K562 (cell line): ENCODE measurements around the gene FOXO3. TPM values are rescaled to one million over a fixed set of nuclear protein-coding genes. Genes with fewer than 3 reads are reported as not detected.

ENCODE experiments used
- ATAC-seq: fragments of 200-7000 bp; cut with Tn5 transposase; 3 replicates; pipeline ENCODE4 v1.9.1; 2020; ENCODE audit warnings: moderate library complexity
- BruUV-seq: library from RNA; stranded (reverse); fragments of 400-500 nt; replicated peaks from 2 replicates; lab custom pipeline; 2021; lab: Mats Ljungman, UMichigan
- CTCF ChIA-PET: fragments of 300-600 bp; formaldehyde crosslinking; extraction: SDS; loops from one replicate; lab custom pipeline; 2021; ENCODE audit warnings: low intra/inter-chr PET ratio; lab: Yijun Ruan, JAX
- POLR2A ChIA-PET: fragments of 300-600, 350-650 bp; sonication (Branson Sonifier 250); formaldehyde crosslinking; extraction: SDS; loops from one replicate; lab custom pipeline; 2021; ENCODE audit warnings: antibody characterized with exemption, inconsistent platforms; lab: Yijun Ruan, JAX
- DNase-seq, 4 experiments: peaks; one replicate each; pipeline versions ENCODE4 v3.0.0 to v3.0.0-alpha.2; 2011 to 2018; ENCODE audit warnings: low spot score in 3 of 4, mixed read lengths in 3 of 4; ENCODE audit errors: extremely low read depth in 1 of 4
- FAIRE-seq: peaks from 2 replicates; lab custom pipeline; 2011; peaks lifted over from hg19 to GRCh38; lab: Jason Lieb, UNC
- H2AFZ ChIP-seq: 2 replicates; pipeline ENCODE4 v1.6.0; 2011; ENCODE audit warnings: low read depth, low read length, control low read depth, inconsistent platforms
- H3K27ac ChIP-seq: fragments of 200-600 bp; 3 replicates; pipeline ENCODE4 v1.8.0; 2011; ENCODE audit warnings: low read depth, mild to moderate bottlenecking, control low read depth, inconsistent platforms, low read length, moderate library complexity, mixed read lengths; ENCODE audit errors: extremely low read depth
- H3K27me3 ChIP-seq, 2 experiments: fragments of 300-600 bp in 1 of 2; 2 replicates in 1 of 2; 3 replicates in 1 of 2; pipeline versions ENCODE4 v1.6.0 to v1.8.0; 2011; ENCODE audit warnings: inconsistent platforms in 2 of 2, low read length in 2 of 2, mild to moderate bottlenecking in 1 of 2, mixed read lengths in 1 of 2, moderate library complexity in 1 of 2; ENCODE audit not compliant: control insufficient read depth in 2 of 2, insufficient read depth in 2 of 2
- H3K36me3 ChIP-seq: fragments of 300-600 bp; 3 replicates; pipeline ENCODE4 v1.8.0; 2011; ENCODE audit warnings: mild to moderate bottlenecking, low read length, inconsistent platforms; ENCODE audit not compliant: control insufficient read depth, insufficient read depth
- H3K4me1 ChIP-seq, 2 experiments: fragments of 200-600 bp in 1 of 2; replicated peaks in 1 of 2; 2 replicates in 1 of 2; 3 replicates in 1 of 2; pipeline versions ENCODE4 v1.5.1 to v1.8.0; 2011; ENCODE audit warnings: inconsistent platforms in 2 of 2, low read length in 2 of 2, mild to moderate bottlenecking in 1 of 2, mixed read lengths in 1 of 2, moderate library complexity in 1 of 2; ENCODE audit not compliant: control insufficient read depth in 2 of 2, insufficient read depth in 2 of 2
- H3K4me2 ChIP-seq: 2 replicates; pipeline ENCODE4 v1.6.1; 2011; ENCODE audit warnings: low read length, control low read depth, inconsistent platforms, mixed read lengths; ENCODE audit not compliant: insufficient read depth
- H3K4me3 ChIP-seq: fragments of 200-600 bp; sonication (generic), shearing (Covaris generic); 2 replicates; pipeline ENCODE4 v1.5.1; 2016; ENCODE audit warnings: control low read depth, inconsistent platforms
- H3K79me2 ChIP-seq: fragments of 200-600 bp; 3 replicates; pipeline ENCODE4 v1.8.0; 2011; ENCODE audit warnings: low read length, inconsistent platforms; ENCODE audit not compliant: control insufficient read depth, insufficient read depth
- H3K9ac ChIP-seq, 2 experiments: 2 replicates each; pipeline versions ENCODE4 v1.6.0 to v1.6.1; 2011; ENCODE audit warnings: low read depth in 2 of 2, low read length in 2 of 2, control low read depth in 1 of 2, inconsistent platforms in 1 of 2, mild to moderate bottlenecking in 1 of 2, mixed read lengths in 1 of 2; ENCODE audit not compliant: insufficient read depth in 1 of 2
- H3K9me1 ChIP-seq: one replicate; pipeline ENCODE4 v1.6.0; 2011; ENCODE audit warnings: inconsistent platforms, mild to moderate bottlenecking, low read length, moderate library complexity; ENCODE audit not compliant: control insufficient read depth, insufficient read depth
- H3K9me3 ChIP-seq: replicated peaks from 2 replicates; pipeline ENCODE4 v1.5.1; 2011; ENCODE audit warnings: low read depth, low read length, inconsistent platforms; ENCODE audit not compliant: control insufficient read depth, insufficient read depth
- H4K20me1 ChIP-seq: replicated peaks from 2 replicates; pipeline ENCODE4 v1.6.1; 2011; ENCODE audit warnings: low read length, inconsistent platforms, mixed read lengths; ENCODE audit not compliant: control insufficient read depth, insufficient read depth
- ASH1L ChIP-seq: fragments of 450-650 bp; IDR thresholded peaks from 2 replicates; pipeline ENCODE4 v1.6.1; 2018; ENCODE audit warnings: borderline replicate concordance, mild to moderate bottlenecking, low read depth; ENCODE audit not compliant: partially characterized antibody
- BRF1 ChIP-seq: IDR thresholded peaks from 3 replicates; pipeline ENCODE4 v1.6.1; 2011; ENCODE audit warnings: borderline replicate concordance, mild to moderate bottlenecking; ENCODE audit not compliant: insufficient read length; ENCODE audit errors: extremely low read depth
- CHCHD3 ChIP-seq: fragments of 250-450 bp; sonication (Bioruptor Pico); IDR thresholded peaks from 2 replicates; pipeline ENCODE4 v2.1.2; 2022; ENCODE audit warnings: mild to moderate bottlenecking
- DEAF1 ChIP-seq: fragments of 450-650 bp; formaldehyde crosslinking; IDR thresholded peaks from 2 replicates; pipeline ENCODE4 v1.4.0; 2020; ENCODE audit warnings: mild to moderate bottlenecking, moderate library complexity
- DPF2 ChIP-seq: fragments of 450-650 bp; IDR thresholded peaks from 2 replicates; pipeline ENCODE4 v1.6.1; 2016
- EHMT2 ChIP-seq: fragments of 450-650 bp; IDR thresholded peaks from 2 replicates; pipeline ENCODE4 v1.6.1; 2018; ENCODE audit warnings: antibody characterized with exemption
- GABPA ChIP-seq: fragments of 200-800 bp; sonication (Bioruptor generic); conservative IDR thresholded peaks from 2 replicates; pipeline ENCODE4 v1.6.1; 2016; ENCODE audit warnings: low read depth, missing genetic modification characterization, missing compliant biosample characterization
- HMG20B ChIP-seq: fragments of 250-450 bp; sonication (Bioruptor Pico); IDR thresholded peaks from 2 replicates; pipeline ENCODE4 v1.5.0; 2021; ENCODE audit warnings: mild to moderate bottlenecking
- HNRNPK ChIP-seq: fragments of 200-400 bp; formaldehyde crosslinking; IDR thresholded peaks from one replicate; pipeline ENCODE4 v1.6.1; 2018; ENCODE audit warnings: mild to moderate bottlenecking, low read depth, low read length; ENCODE audit not compliant: poor library complexity, severe bottlenecking
- NFIC ChIP-seq: fragments of 450-650 bp; IDR thresholded peaks from 2 replicates; pipeline ENCODE4 v1.6.1; 2017; ENCODE audit warnings: mild to moderate bottlenecking, inconsistent platforms
- PCBP2 ChIP-seq: fragments of 200-400 bp; formaldehyde crosslinking; IDR thresholded peaks from 2 replicates; pipeline ENCODE4 v1.6.1; 2018; ENCODE audit warnings: low read length, low read depth, mild to moderate bottlenecking, moderate library complexity; ENCODE audit not compliant: poor library complexity, severe bottlenecking
- SMARCC2 ChIP-seq: fragments of 450-650 bp; IDR thresholded peaks from 2 replicates; pipeline ENCODE4 v1.6.1; 2017; ENCODE audit warnings: antibody characterized with exemption, moderate library complexity, mild to moderate bottlenecking, low read depth
- SMARCE1 ChIP-seq: fragments of 450-650 bp; IDR thresholded peaks from 2 replicates; pipeline ENCODE4 v1.7.1; 2016; ENCODE audit warnings: mild to moderate bottlenecking
- TCFL5 ChIP-seq: fragments of 250-450 bp; sonication (Bioruptor Pico); conservative IDR thresholded peaks from 2 replicates; pipeline ENCODE4 v1.6.1; 2021; ENCODE audit warnings: mild to moderate bottlenecking, moderate library complexity, matching md5 sums
- YBX1 ChIP-seq: fragments of 450-650 bp; IDR thresholded peaks from 2 replicates; pipeline ENCODE4 v1.7.1; 2016; ENCODE audit warnings: mild to moderate bottlenecking
- ZNF212 ChIP-seq: fragments of 450-650 bp; formaldehyde crosslinking; IDR thresholded peaks from 2 replicates; pipeline ENCODE4 v1.4.0; 2020; ENCODE audit warnings: mild to moderate bottlenecking
- ZSCAN29 ChIP-seq: fragments of 450-650 bp; IDR thresholded peaks from 2 replicates; pipeline ENCODE4 v1.6.1; 2017
- WGBS: fragments of 100-300 bp; shearing (Covaris generic); methylation state at CpG from one replicate; pipeline ENCODE4 v1.1.6; 2016; ENCODE audit warnings: low coverage, mixed read lengths; ENCODE audit not compliant: insufficient coverage; ENCODE audit errors: missing lambda C conversion rate; 5-methylcytosine and 5-hydroxymethylcytosine counted together
- in situ Hi-C: fragments of 300-500 bp; cut with MboI; formaldehyde crosslinking; loops from 4 replicates; pipeline ENCODE4 v1.15.0; 2018; ENCODE audit warnings: inconsistent platforms, mixed read lengths
- intact Hi-C: fragments of 100-400 bp; cut with micrococcal nuclease; formaldehyde crosslinking; loops from 2 replicates; pipeline ENCODE4 v1.14.2; 2022
- polyA plus RNA-seq, 8 experiments: library from polyadenylated mRNA; depleted of rRNA in 4 of 8; stranded (reverse) in 5 of 8; unstranded in 3 of 8; fragments of >200 nt; fragmentation: Nextera tagmentation in 2 of 8; fragmentation: Illumina TruSeq in 1 of 8; extraction: Ambion mirVana in 2 of 8; extraction: Trizol in 1 of 8; gene quantifications; 2 replicates each; pipeline versions ENCODE4 v1.2.1 to v1.2.3, GENCODE V29; 2011 to 2014; ENCODE audit warnings: inconsistent platforms in 1 of 8, missing spikeins in 1 of 8
- total RNA-seq, 7 experiments: library from RNA; depleted of rRNA in 6 of 7; stranded (reverse); fragments of >200 nt in 6 of 7; fragmentation: Illumina TruSeq in 2 of 7; extraction: Trizol in 2 of 7; gene quantifications; 2 replicates each; pipeline versions ENCODE4 v1.2.1 to v1.2.3, GENCODE V29; 2011 to 2021; ENCODE audit warnings: low replicate concordance in 1 of 7
- TF ChIP-seq, protein P1 (sequence below): fragments of 450-650 bp; formaldehyde crosslinking; conservative IDR thresholded peaks from 2 replicates; pipeline ENCODE4 v1.4.0; 2022; ENCODE audit warnings: mild to moderate bottlenecking, missing genetic modification characterization
- TF ChIP-seq, protein P2 (sequence below): fragments of 450-650 bp; IDR thresholded peaks from 2 replicates; pipeline ENCODE4 v1.6.1; 2016; ENCODE audit warnings: low read depth, mild to moderate bottlenecking, moderate library complexity

The FOXO3 gene
- total and polyA plus RNA-seq, 9 of the 15 experiments (the other 6 are each of a cell fraction or from before 2014, with no cell fraction given), result 3.0 to 14.6 (median 6.0) TPM

DNA sequence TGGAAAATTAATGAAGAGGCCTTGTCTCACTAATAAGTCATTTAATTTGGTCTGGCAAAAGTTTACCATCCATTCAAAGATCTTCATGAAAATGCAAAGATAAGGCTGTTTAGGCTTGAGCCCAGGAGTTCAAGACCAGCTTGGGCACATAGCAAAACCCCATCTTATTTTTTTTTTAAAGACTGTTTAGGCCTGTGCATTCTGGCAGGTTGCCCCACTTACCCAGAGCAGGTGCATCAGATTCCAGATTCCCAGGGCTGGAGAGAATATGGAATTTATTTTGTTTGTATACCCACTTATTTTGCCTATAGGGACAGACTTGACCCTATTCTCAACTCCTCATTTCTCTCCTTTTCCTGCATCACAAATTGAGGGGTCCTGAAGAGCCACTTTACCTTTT is 5.7 kb downstream of the FOXO3 start:
- Histone ChIP-seq H3K4me1 (peaks cover 14 to 35% of the 10 kb centered on the region in 2 experiments), H3K79me2 (peaks cover 36% of the 10 kb centered on the region)

GRCh38 chr6:108568101-108568500 is 7.4 kb downstream of the FOXO3 start:
- in situ Hi-C loops (no loop called here), intact Hi-C loops (no loop called here)
- ChIA-PET POLR2A (interaction anchor here (0.8 to 1.8 kb wide), 4 partner anchors 7 to 490 kb away, joined by 3 to 7 read pairs (median 6); no protein-coding TSS in a partner anchor), CTCF (no interaction called here)
- Histone ChIP-seq H3K27me3 (no peaks in the 10 kb centered on the region), H3K27ac (no peak overlapping the region), H3K4me2 (no peak overlapping the region), H4K20me1 (peaks cover 22% of the 10 kb centered on the region), H2AFZ (no peak overlapping the region), H3K9ac (no peak overlapping the region), H3K4me3 (no peak overlapping the region), H3K79me2 (peaks cover 21% of the 10 kb centered on the region; the same call in 2 of the 3 replicates), H3K4me1 (peaks cover 0 to 20% of the 10 kb centered on the region in 2 experiments; a peak in 3 of 5 replicates), H3K36me3 (peaks cover 36% of the 10 kb centered on the region; the same call in 2 of the 3 replicates), H3K9me3 (no peaks in the 10 kb centered on the region), H3K9me1 (no peaks in the 10 kb centered on the region)
- DNase-seq, result no peak
- no peak for FAIRE-seq
- no TSS peak for BruUV-seq
- 93% methylated on average over 4 of the region's 5 CpGs for WGBS
- no peak for ATAC-seq
- TF ChIP-seq, protein P1, sequence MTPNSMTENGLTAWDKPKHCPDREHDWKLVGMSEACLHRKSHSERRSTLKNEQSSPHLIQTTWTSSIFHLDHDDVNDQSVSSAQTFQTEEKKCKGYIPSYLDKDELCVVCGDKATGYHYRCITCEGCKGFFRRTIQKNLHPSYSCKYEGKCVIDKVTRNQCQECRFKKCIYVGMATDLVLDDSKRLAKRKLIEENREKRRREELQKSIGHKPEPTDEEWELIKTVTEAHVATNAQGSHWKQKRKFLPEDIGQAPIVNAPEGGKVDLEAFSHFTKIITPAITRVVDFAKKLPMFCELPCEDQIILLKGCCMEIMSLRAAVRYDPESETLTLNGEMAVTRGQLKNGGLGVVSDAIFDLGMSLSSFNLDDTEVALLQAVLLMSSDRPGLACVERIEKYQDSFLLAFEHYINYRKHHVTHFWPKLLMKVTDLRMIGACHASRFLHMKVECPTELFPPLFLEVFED, result no peak
- TF ChIP-seq DEAF1 (CRISPR knock-in tag) (no peak), ZSCAN29 (no peak), EHMT2 (no peak), ZNF212 (CRISPR knock-in tag) (no peak), DPF2 (no peak), PCBP2 (no peak), HNRNPK (no peak), YBX1 (no peak), TCFL5 (no peak)

More for the DNA sequence above, 5.7 kb downstream of the FOXO3 start:
- H3K4me3 ChIP-seq, result no peak overlapping the region
- H3K27me3 ChIP-seq, result no peaks in the 10 kb centered on the region
- no peak overlapping the region for H3K9ac ChIP-seq
- no peak for DNase-seq
- intact Hi-C loops, result no loop called here
- H3K4me2 ChIP-seq, result no peak overlapping the region
- TF ChIP-seq HMG20B (CRISPR knock-in tag) (no peak), NFIC (no peak), ASH1L (no peak), BRF1 (no peak), SMARCE1 (no peak), GABPA (tag) (no peak), CHCHD3 (CRISPR knock-in tag) (no peak), SMARCC2 (no peak)
- TF ChIP-seq, protein P2, sequence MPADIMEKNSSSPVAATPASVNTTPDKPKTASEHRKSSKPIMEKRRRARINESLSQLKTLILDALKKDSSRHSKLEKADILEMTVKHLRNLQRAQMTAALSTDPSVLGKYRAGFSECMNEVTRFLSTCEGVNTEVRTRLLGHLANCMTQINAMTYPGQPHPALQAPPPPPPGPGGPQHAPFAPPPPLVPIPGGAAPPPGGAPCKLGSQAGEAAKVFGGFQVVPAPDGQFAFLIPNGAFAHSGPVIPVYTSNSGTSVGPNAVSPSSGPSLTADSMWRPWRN, result no peak
- no peak for FAIRE-seq
- no peak overlapping the region for H2AFZ ChIP-seq
- in situ Hi-C loops, result no loop called here
- no TSS peak for BruUV-seq
- peaks cover 36% of the 10 kb centered on the region; the same call in 2 of the 3 replicates for H3K36me3 ChIP-seq
- H4K20me1 ChIP-seq, result peaks cover 22% of the 10 kb centered on the region
- CTCF ChIA-PET, result no interaction called here
- H3K9me3 ChIP-seq, result no peaks in the 10 kb centered on the region
- H3K9me1 ChIP-seq, result no peaks in the 10 kb centered on the region
- no peak for ATAC-seq
- POLR2A ChIA-PET, result interaction anchor here (0.6 to 2.1 kb wide), 3 partner anchors 9 to 529 kb away, joined by 3 to 6 read pairs (median 4); partner anchors contain the start of gene CEP57L1
- no peak overlapping the region for H3K27ac ChIP-seq
